HepG2 (cell line): ENCODE measurements around the gene SLC27A3. TPM values are rescaled to one million over a fixed set of nuclear protein-coding genes. Genes with fewer than 3 reads are reported as not detected.

Experiments
- ATAC-seq: fragments of 200-7000 bp; cut with Tn5 transposase; 3 replicates; pipeline ENCODE4 v1.9.1; 2020; ENCODE audit warnings: mild to moderate bottlenecking, moderate library complexity
- BruUV-seq: library from RNA; stranded (reverse); fragments of 400-500 nt; replicated peaks from 2 replicates; lab custom pipeline; 2021; lab: Mats Ljungman, UMichigan
- CTCF ChIA-PET: fragments of 300-600 bp; formaldehyde crosslinking; extraction: SDS; loops from one replicate; lab custom pipeline; 2021; ENCODE audit warnings: low total read pairs, inconsistent platforms, low intra/inter-chr PET ratio; lab: Yijun Ruan, JAX
- POLR2A ChIA-PET: fragments of 350-600 bp; sonication (Branson Sonifier 250); formaldehyde crosslinking; loops from one replicate; lab custom pipeline; 2020; ENCODE audit warnings: antibody characterized with exemption, inconsistent platforms; lab: Yijun Ruan, JAX
- DNase-seq: peaks from one replicate; pipeline ENCODE4 v3.0.0-alpha.2; 2015; ENCODE audit warnings: low spot score
- FAIRE-seq: peaks from 3 replicates; lab custom pipeline; 2011; peaks lifted over from hg19 to GRCh38; lab: Jason Lieb, UNC
- H2AFZ ChIP-seq: one replicate; pipeline ENCODE4 v1.6.1; 2011; ENCODE audit warnings: low read length, inconsistent platforms
- H3K27ac ChIP-seq: fragments of 300-600 bp; 3 replicates; pipeline ENCODE4 v1.8.0; 2011; ENCODE audit warnings: mixed run types, mild to moderate bottlenecking, mixed read lengths, low read length, inconsistent platforms; ENCODE audit not compliant: insufficient read depth; ENCODE audit errors: extremely low read length
- H3K27me3 ChIP-seq, 2 experiments: fragments of 200-600 bp in 1 of 2; 2 replicates in 1 of 2; 3 replicates in 1 of 2; pipeline versions ENCODE4 v1.6.0 to v1.8.0; 2011; ENCODE audit warnings: low read length in 2 of 2, mild to moderate bottlenecking in 2 of 2, moderate library complexity in 2 of 2, inconsistent platforms in 1 of 2; ENCODE audit not compliant: insufficient read depth in 2 of 2, control insufficient read depth in 1 of 2
- H3K36me3 ChIP-seq, 2 experiments: fragments of 200-600 bp in 1 of 2; replicated peaks in 1 of 2; 2 replicates in 1 of 2; 3 replicates in 1 of 2; pipeline versions ENCODE4 v1.5.1 to v1.8.0; 2011; ENCODE audit warnings: low read length in 2 of 2, inconsistent platforms in 1 of 2; ENCODE audit not compliant: insufficient read depth in 2 of 2, control insufficient read depth in 1 of 2
- H3K4me1 ChIP-seq: 2 replicates; pipeline ENCODE4 v1.5.1; 2012; ENCODE audit warnings: low read length, inconsistent platforms; ENCODE audit not compliant: insufficient read depth
- H3K4me2 ChIP-seq: 2 replicates; pipeline ENCODE4 v1.6.0; 2011; ENCODE audit warnings: low read depth, low read length, inconsistent platforms
- H3K4me3 ChIP-seq, 3 experiments: fragments of 200-600 bp in 1 of 3; sonication (generic), shearing (Covaris generic) in 1 of 3; replicated peaks in 1 of 3; 2 replicates each; pipeline ENCODE4 v1.5.1; 2011 to 2016; ENCODE audit warnings: low read length in 3 of 3, inconsistent platforms in 2 of 3, low read depth in 2 of 3, mild to moderate bottlenecking in 2 of 3, control low read depth in 1 of 3, mixed read lengths in 1 of 3; ENCODE audit not compliant: insufficient read depth in 1 of 3
- H3K79me2 ChIP-seq: one replicate; pipeline ENCODE4 v1.6.1; 2011; ENCODE audit warnings: low read length, inconsistent platforms; ENCODE audit not compliant: insufficient read depth
- H3K9ac ChIP-seq: 2 replicates; pipeline ENCODE4 v1.6.0; 2011; ENCODE audit warnings: mild to moderate bottlenecking, low read depth, low read length, inconsistent platforms; ENCODE audit not compliant: insufficient read depth
- H3K9me3 ChIP-seq: 2 replicates; pipeline ENCODE4 v1.5.1; 2012; ENCODE audit warnings: mild to moderate bottlenecking, low read length
- H4K20me1 ChIP-seq: 2 replicates; pipeline ENCODE4 v1.6.0; 2011; ENCODE audit warnings: inconsistent platforms, mild to moderate bottlenecking, low read length, moderate library complexity; ENCODE audit not compliant: insufficient read depth
- CAMTA2 ChIP-seq: sonication (generic); formaldehyde crosslinking; IDR thresholded peaks from 2 replicates; pipeline ENCODE4 v1.4.0; 2020; ENCODE audit warnings: mild to moderate bottlenecking, missing genetic modification reagents, borderline replicate concordance
- CREBL2 ChIP-seq: sonication (generic); formaldehyde crosslinking; IDR thresholded peaks from 2 replicates; pipeline ENCODE4 v1.8.1; 2023; ENCODE audit warnings: missing genetic modification reagents, mild to moderate bottlenecking, borderline replicate concordance
- GTF3A ChIP-seq: sonication (generic); formaldehyde crosslinking; conservative IDR thresholded peaks from 2 replicates; pipeline ENCODE4 v1.4.0; 2020; ENCODE audit warnings: mild to moderate bottlenecking, missing genetic modification reagents
- KDM6A ChIP-seq: IDR thresholded peaks from 2 replicates; pipeline ENCODE4 v1.6.1; 2016; ENCODE audit warnings: low read depth
- KLF6 ChIP-seq: IDR thresholded peaks from 2 replicates; pipeline ENCODE4 v1.8.0; 2016; ENCODE audit warnings: missing biosample characterization, missing genetic modification reagents
- MXD4 ChIP-seq: IDR thresholded peaks from 2 replicates; pipeline ENCODE4 v1.6.1; 2016; ENCODE audit warnings: mild to moderate bottlenecking, missing biosample characterization, missing genetic modification reagents
- NCOA1 ChIP-seq: sonication (generic); formaldehyde crosslinking; IDR thresholded peaks from 2 replicates; pipeline ENCODE4 v1.9.0; 2021; ENCODE audit warnings: missing genetic modification reagents
- NFYB ChIP-seq: sonication (generic); formaldehyde crosslinking; IDR thresholded peaks from 2 replicates; pipeline ENCODE4 v1.4.0; 2020; ENCODE audit warnings: missing genetic modification reagents
- SMC3 ChIP-seq: IDR thresholded peaks from 2 replicates; pipeline ENCODE4 v1.6.1; 2011; ENCODE audit warnings: low read length, improper control_type of control experiment
- ZNF557 ChIP-seq: sonication (generic); formaldehyde crosslinking; IDR thresholded peaks from 2 replicates; pipeline ENCODE4 v1.4.0; 2020; ENCODE audit warnings: missing genetic modification reagents
- WGBS: methylation state at CpG from one replicate; pipeline ENCODE4 v1.1.6; 2017; ENCODE audit warnings: low lambda C conversion rate; 5-methylcytosine and 5-hydroxymethylcytosine counted together
- in situ Hi-C: cut with HindIII; loops from 2 replicates; pipeline ENCODE4 v1.10.0; 2017; ENCODE audit warnings: low pct_unique_long_range_greater_than_20kb; ENCODE audit not compliant: extremely low pct_ligation_motif_present
- intact Hi-C: fragments of 100-400 bp; cut with micrococcal nuclease; formaldehyde crosslinking; loops from one replicate; pipeline ENCODE4 v1.10.0; 2022; ENCODE audit not compliant: unreplicated experiment
- polyA plus RNA-seq, 8 experiments: library from polyadenylated mRNA; depleted of rRNA in 3 of 8; stranded (reverse) in 7 of 8; unstranded in 1 of 8; fragments of >200 nt; fragmentation: Illumina TruSeq in 4 of 8; extraction: Trizol in 4 of 8; gene quantifications; 2 replicates each; pipeline versions ENCODE4 v1.2.1 to v1.2.3, GENCODE V29; 2011 to 2016; ENCODE audit warnings: low read depth in 4 of 8, missing spikeins in 1 of 8, mixed read lengths in 1 of 8; ENCODE audit not compliant: insufficient read depth in 1 of 8
- total RNA-seq, 5 experiments: library from RNA; depleted of rRNA; stranded (reverse); fragments of >200 nt; fragmentation: Illumina TruSeq; extraction: Trizol; gene quantifications; 2 replicates each; pipeline ENCODE4 v1.2.3, GENCODE V29; 2016; ENCODE audit warnings: low read depth in 1 of 5
- TF ChIP-seq, protein P1 (sequence below): sonication (generic); formaldehyde crosslinking; IDR thresholded peaks from 2 replicates; pipeline ENCODE4 v1.5.1; 2020; ENCODE audit warnings: mild to moderate bottlenecking, missing genetic modification reagents, borderline replicate concordance
- TF ChIP-seq, protein P2 (sequence below): sonication (generic); formaldehyde crosslinking; IDR thresholded peaks from 2 replicates; pipeline ENCODE4 v1.5.0; 2020; ENCODE audit warnings: mild to moderate bottlenecking, missing genetic modification reagents, borderline replicate concordance

The SLC27A3 gene
- total and polyA plus RNA-seq, 2 of the 13 experiments (the other 11 are each of a cell fraction or from before 2014, with no cell fraction given), result 4.3 to 10.3 TPM

- TF ChIP-seq NCOA1 (CRISPR knock-in tag), result no peak
These were observed 26.8 kb downstream of the SLC27A3 start (continued) for GRCh38 chr1:153801786-153802697.

- no peak overlapping the region for H2AFZ ChIP-seq
- DNase-seq (no peak), ATAC-seq (no peak), FAIRE-seq (no peak)
- POLR2A ChIA-PET, result interaction anchor here (1.2 kb wide), 1 partner anchor 111 kb away, joined by 3 read pairs; no protein-coding TSS in a partner anchor
- H3K4me3 ChIP-seq, result no peak overlapping the region
- H3K4me2 ChIP-seq, result no peak overlapping the region
- no peak overlapping the region for H3K27ac ChIP-seq
- peaks cover 7% of the 10 kb centered on the region; the same call in 1 of the 2 replicates for H3K4me1 ChIP-seq
- no peaks in the 10 kb centered on the region for H3K79me2 ChIP-seq
- no peaks in the 10 kb centered on the region for H3K27me3 ChIP-seq
- intact Hi-C loops, result no loop called here
- BruUV-seq, result no TSS peak
- no peaks in the 10 kb centered on the region for H4K20me1 ChIP-seq
- 75% methylated on average over 3 of the region's 3 CpGs for WGBS
- in situ Hi-C loops, result no loop called here
- CTCF ChIA-PET, result no interaction called here
- H3K9me3 ChIP-seq, result no peaks in the 10 kb centered on the region
- peaks cover 2 to 8% of the 10 kb centered on the region in 2 experiments; a peak in 3 of 5 replicates for H3K36me3 ChIP-seq
- no peak overlapping the region for H3K9ac ChIP-seq
- TF ChIP-seq SMC3 (no peak), CAMTA2 (CRISPR knock-in tag) (no peak), NFYB (CRISPR knock-in tag) (no peak), KLF6 (CRISPR knock-in tag) (no peak), GTF3A (CRISPR knock-in tag) (no peak), KDM6A (CRISPR knock-in tag) (no peak), ZNF557 (no peak), CREBL2 (CRISPR knock-in tag) (no peak), MXD4 (no peak)
- TF ChIP-seq, protein P1, sequence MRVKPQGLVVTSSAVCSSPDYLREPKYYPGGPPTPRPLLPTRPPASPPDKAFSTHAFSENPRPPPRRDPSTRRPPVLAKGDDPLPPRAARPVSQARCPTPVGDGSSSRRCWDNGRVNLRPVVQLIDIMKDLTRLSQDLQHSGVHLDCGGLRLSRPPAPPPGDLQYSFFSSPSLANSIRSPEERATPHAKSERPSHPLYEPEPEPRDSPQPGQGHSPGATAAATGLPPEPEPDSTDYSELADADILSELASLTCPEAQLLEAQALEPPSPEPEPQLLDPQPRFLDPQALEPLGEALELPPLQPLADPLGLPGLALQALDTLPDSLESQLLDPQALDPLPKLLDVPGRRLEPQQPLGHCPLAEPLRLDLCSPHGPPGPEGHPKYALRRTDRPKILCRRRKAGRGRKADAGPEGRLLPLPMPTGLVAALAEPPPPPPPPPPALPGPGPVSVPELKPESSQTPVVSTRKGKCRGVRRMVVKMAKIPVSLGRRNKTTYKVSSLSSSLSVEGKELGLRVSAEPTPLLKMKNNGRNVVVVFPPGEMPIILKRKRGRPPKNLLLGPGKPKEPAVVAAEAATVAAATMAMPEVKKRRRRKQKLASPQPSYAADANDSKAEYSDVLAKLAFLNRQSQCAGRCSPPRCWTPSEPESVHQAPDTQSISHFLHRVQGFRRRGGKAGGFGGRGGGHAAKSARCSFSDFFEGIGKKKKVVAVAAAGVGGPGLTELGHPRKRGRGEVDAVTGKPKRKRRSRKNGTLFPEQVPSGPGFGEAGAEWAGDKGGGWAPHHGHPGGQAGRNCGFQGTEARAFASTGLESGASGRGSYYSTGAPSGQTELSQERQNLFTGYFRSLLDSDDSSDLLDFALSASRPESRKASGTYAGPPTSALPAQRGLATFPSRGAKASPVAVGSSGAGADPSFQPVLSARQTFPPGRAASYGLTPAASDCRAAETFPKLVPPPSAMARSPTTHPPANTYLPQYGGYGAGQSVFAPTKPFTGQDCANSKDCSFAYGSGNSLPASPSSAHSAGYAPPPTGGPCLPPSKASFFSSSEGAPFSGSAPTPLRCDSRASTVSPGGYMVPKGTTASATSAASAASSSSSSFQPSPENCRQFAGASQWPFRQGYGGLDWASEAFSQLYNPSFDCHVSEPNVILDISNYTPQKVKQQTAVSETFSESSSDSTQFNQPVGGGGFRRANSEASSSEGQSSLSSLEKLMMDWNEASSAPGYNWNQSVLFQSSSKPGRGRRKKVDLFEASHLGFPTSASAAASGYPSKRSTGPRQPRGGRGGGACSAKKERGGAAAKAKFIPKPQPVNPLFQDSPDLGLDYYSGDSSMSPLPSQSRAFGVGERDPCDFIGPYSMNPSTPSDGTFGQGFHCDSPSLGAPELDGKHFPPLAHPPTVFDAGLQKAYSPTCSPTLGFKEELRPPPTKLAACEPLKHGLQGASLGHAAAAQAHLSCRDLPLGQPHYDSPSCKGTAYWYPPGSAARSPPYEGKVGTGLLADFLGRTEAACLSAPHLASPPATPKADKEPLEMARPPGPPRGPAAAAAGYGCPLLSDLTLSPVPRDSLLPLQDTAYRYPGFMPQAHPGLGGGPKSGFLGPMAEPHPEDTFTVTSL, result no peak
- TF ChIP-seq, protein P2, sequence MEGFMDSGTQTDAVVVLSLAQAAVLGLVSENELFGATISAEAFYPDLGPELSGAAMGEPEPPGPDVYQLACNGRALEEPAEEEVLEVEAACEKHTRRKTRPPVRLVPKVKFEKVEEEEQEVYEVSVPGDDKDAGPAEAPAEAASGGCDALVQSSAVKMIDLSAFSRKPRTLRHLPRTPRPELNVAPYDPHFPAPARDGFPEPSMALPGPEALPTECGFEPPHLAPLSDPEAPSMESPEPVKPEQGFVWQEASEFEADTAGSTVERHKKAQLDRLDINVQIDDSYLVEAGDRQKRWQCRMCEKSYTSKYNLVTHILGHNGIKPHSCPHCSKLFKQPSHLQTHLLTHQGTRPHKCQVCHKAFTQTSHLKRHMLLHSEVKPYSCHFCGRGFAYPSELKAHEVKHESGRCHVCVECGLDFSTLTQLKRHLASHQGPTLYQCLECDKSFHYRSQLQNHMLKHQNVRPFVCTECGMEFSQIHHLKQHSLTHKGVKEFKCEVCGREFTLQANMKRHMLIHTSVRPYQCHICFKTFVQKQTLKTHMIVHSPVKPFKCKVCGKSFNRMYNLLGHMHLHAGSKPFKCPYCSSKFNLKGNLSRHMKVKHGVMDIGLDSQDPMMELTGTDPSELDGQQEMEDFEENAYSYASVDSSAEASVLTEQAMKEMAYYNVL, result no peak
These were observed 28.4 kb downstream of the SLC27A3 start for GRCh38 chr1:153803470-153804056.
